ENCODE data around the gene FASTKD1.
"Not testable (repeated sequence)": the region's sequence is repeated elsewhere in the genome, so short reads cannot be mapped to it uniquely, and the experiment has no call there.

Gene FASTKD1

GRCh38 chr2:169572189-169572588 is 1.5 kb downstream of the FASTKD1 start:
- peak overlapping the region; percentile 71 for H3K27ac ChIP-seq
- H3K79me2 ChIP-seq (ENCODE audit: insufficient read depth, low read depth): peaks cover 35% of the 10 kb centered on the region; the same call in 1 of the 2 replicates
- H3K4me2 ChIP-seq: peak overlapping the region; percentile 95
- H3K4me1 ChIP-seq (ENCODE audit: low read depth, poor library complexity, severe bottlenecking): peaks cover 41% of the 10 kb centered on the region
- H3K9ac ChIP-seq: peak overlapping the region; percentile 69; the same call in 1 of the 2 replicates
- no peaks in the 10 kb centered on the region for H3K36me3 ChIP-seq (ENCODE audit: insufficient read depth)
- TF ChIP-seq, protein P1, sequence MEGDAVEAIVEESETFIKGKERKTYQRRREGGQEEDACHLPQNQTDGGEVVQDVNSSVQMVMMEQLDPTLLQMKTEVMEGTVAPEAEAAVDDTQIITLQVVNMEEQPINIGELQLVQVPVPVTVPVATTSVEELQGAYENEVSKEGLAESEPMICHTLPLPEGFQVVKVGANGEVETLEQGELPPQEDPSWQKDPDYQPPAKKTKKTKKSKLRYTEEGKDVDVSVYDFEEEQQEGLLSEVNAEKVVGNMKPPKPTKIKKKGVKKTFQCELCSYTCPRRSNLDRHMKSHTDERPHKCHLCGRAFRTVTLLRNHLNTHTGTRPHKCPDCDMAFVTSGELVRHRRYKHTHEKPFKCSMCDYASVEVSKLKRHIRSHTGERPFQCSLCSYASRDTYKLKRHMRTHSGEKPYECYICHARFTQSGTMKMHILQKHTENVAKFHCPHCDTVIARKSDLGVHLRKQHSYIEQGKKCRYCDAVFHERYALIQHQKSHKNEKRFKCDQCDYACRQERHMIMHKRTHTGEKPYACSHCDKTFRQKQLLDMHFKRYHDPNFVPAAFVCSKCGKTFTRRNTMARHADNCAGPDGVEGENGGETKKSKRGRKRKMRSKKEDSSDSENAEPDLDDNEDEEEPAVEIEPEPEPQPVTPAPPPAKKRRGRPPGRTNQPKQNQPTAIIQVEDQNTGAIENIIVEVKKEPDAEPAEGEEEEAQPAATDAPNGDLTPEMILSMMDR (conservative IDR thresholded peaks at IDR 0.05; ENCODE audit: low read depth, low read length): no peak
- no peaks in the 10 kb centered on the region for H3K27me3 ChIP-seq (ENCODE audit: insufficient read depth, low read depth)
- H2AFZ ChIP-seq (ENCODE audit: low read depth): no peak overlapping the region
- no peaks in the 10 kb centered on the region for H4K20me1 ChIP-seq (ENCODE audit: insufficient read depth)
- no peak overlapping the region for H3K4me3 ChIP-seq (IDR thresholded peaks at IDR 0.05; ENCODE audit: insufficient read depth, low read depth, low read length)

- no peak overlapping the region for H3K4me3 ChIP-seq (IDR thresholded peaks at IDR 0.05; ENCODE audit: insufficient read depth, low read depth, low read length)
- TF ChIP-seq, protein P1 (conservative IDR thresholded peaks at IDR 0.05; ENCODE audit: low read depth, low read length): no peak
- peaks cover 41% of the 10 kb centered on the region for H3K4me1 ChIP-seq (ENCODE audit: low read depth, poor library complexity, severe bottlenecking)
- no peaks in the 10 kb centered on the region for H3K27me3 ChIP-seq (ENCODE audit: insufficient read depth, low read depth)
- no peaks in the 10 kb centered on the region for H3K36me3 ChIP-seq (ENCODE audit: insufficient read depth)
- peak overlapping the region; percentile 95 for H3K4me2 ChIP-seq
- H3K79me2 ChIP-seq (ENCODE audit: insufficient read depth, low read depth): peaks cover 35% of the 10 kb centered on the region; the same call in 1 of the 2 replicates
- H3K27ac ChIP-seq: peak overlapping the region; percentile 71; the same call in 1 of the 2 replicates
- H4K20me1 ChIP-seq (ENCODE audit: insufficient read depth): no peaks in the 10 kb centered on the region
- no peak overlapping the region for H2AFZ ChIP-seq (ENCODE audit: low read depth)
- peak overlapping the region; percentile 69; the same call in 1 of the 2 replicates for H3K9ac ChIP-seq
Measured at GRCh38 chr2:169571571-169571970, 2.1 kb downstream of the FASTKD1 start.

DNA sequence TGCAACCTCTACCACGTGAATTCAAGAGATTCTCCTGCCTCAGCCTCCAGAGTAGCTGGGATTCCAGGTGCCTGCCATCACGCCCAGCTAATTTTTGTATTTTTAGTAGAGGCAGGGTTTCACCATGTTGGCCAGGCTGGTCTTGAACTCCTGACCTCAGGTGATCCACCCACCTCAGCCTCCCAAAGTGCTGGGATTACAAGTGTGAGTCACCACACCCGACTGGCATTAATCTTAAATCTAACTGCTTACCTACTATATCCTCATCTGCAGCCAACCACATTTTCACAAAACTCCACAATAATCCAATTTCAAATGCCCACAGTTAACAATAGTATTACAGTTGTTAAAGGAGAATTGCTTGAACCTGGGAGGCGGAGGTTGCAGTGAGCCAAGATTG is 2.9 kb downstream of the FASTKD1 start:
- not testable (repeated sequence) for H4K20me1 ChIP-seq (ENCODE audit: insufficient read depth); H3K27ac ChIP-seq; H3K4me3 ChIP-seq (IDR thresholded peaks at IDR 0.05; ENCODE audit: insufficient read depth, low read depth, low read length); H2AFZ ChIP-seq (ENCODE audit: low read depth); H3K27me3 ChIP-seq (ENCODE audit: insufficient read depth, low read depth); H3K36me3 ChIP-seq (ENCODE audit: insufficient read depth); H3K9ac ChIP-seq
- peak overlapping the region; percentile 95; the same call in 1 of the 2 replicates for H3K4me2 ChIP-seq
- H3K79me2 ChIP-seq (ENCODE audit: insufficient read depth, low read depth): peaks cover 35% of the 10 kb centered on the region; the same call in 1 of the 2 replicates
- peaks cover 41% of the 10 kb centered on the region for H3K4me1 ChIP-seq (ENCODE audit: low read depth, poor library complexity, severe bottlenecking)

DNA sequence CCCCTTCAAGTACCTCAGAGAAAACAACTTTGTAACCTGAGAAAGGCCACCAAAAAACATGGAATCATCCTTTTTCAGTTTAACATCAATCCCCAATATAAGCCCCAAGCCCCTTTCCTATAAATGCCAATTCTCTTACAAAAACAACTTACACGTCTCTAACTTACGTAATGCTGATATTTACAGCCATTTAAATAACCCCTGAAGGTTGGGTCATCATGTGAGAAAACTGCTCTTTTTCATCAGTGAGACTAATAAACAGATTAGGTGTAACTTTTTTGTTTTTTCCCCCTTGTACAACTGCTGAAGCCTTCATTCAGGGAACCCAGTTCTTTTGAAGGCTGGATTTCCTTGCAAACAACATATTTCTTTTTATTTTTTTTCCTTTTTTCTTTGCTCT is 3.7 kb downstream of the FASTKD1 start:
- H3K4me2 ChIP-seq: no peak overlapping the region
- H3K36me3 ChIP-seq (ENCODE audit: insufficient read depth): no peaks in the 10 kb centered on the region
- H3K79me2 ChIP-seq (ENCODE audit: insufficient read depth, low read depth): peaks cover 35% of the 10 kb centered on the region; the same call in 1 of the 2 replicates

GRCh38 chr2:169565686-169566085 is 8.0 kb downstream of the FASTKD1 start:
- Histone ChIP-seq H2AFZ (ENCODE audit: low read depth) (no peak overlapping the region), H3K27ac (no peak overlapping the region), H3K9ac (no peak overlapping the region), H3K36me3 (ENCODE audit: insufficient read depth) (no peaks in the 10 kb centered on the region), H3K27me3 (ENCODE audit: insufficient read depth, low read depth) (no peaks in the 10 kb centered on the region), H3K4me3 (IDR thresholded peaks at IDR 0.05; ENCODE audit: insufficient read depth, low read depth, low read length) (no peak overlapping the region), H3K79me2 (ENCODE audit: insufficient read depth, low read depth) (peaks cover 10% of the 10 kb centered on the region; the same call in 1 of the 2 replicates), H3K4me1 (ENCODE audit: low read depth, poor library complexity, severe bottlenecking) (peaks cover 19% of the 10 kb centered on the region), H3K4me2 (no peak overlapping the region), H4K20me1 (ENCODE audit: insufficient read depth) (no peaks in the 10 kb centered on the region)
- TF ChIP-seq, protein P1 (conservative IDR thresholded peaks at IDR 0.05; ENCODE audit: low read depth, low read length): no peak

More for the DNA sequence above, 3.7 kb downstream of the FASTKD1 start:
- TF ChIP-seq, protein P1 (conservative IDR thresholded peaks at IDR 0.05; ENCODE audit: low read depth, low read length): no peak
- Histone ChIP-seq H2AFZ (ENCODE audit: low read depth) (no peak overlapping the region), H3K27me3 (ENCODE audit: insufficient read depth, low read depth) (no peaks in the 10 kb centered on the region), H3K4me1 (ENCODE audit: low read depth, poor library complexity, severe bottlenecking) (peaks cover 41% of the 10 kb centered on the region), H3K4me3 (IDR thresholded peaks at IDR 0.05; ENCODE audit: insufficient read depth, low read depth, low read length) (no peak overlapping the region), H4K20me1 (ENCODE audit: insufficient read depth) (no peaks in the 10 kb centered on the region), H3K9ac (no peak overlapping the region), H3K27ac (no peak overlapping the region)

All from KMS-11 (cell line).